T-helper 17 cell (primary cell): ENCODE data around the gene TTC13. TPM values are rescaled to one million over a fixed set of nuclear protein-coding genes. Genes with fewer than 3 reads are reported as not detected.

ENCODE experiments used
- ATAC-seq: fragments of 150-1000 bp; cut with Tn5 transposase; 2 replicates; pipeline ENCODE4 v1.10.0; 2021; ENCODE audit warnings: mild to moderate bottlenecking, moderate library complexity
- DNase-seq, 3 donors: peaks; one replicate each; pipeline versions ENCODE4 v3.0.0 to v3.0.0-alpha.2; 2020 to 2021
- H3K9me3 ChIP-seq: one replicate; pipeline ENCODE4 v1.7.0; 2013; ENCODE audit warnings: low read length, mild to moderate bottlenecking; ENCODE audit not compliant: control insufficient read depth, poor library complexity, severe bottlenecking
- H3K27ac Mint-ChIP-seq: one replicate; pipeline ENCODE4 v1.8.0; 2022; ENCODE audit warnings: mild to moderate bottlenecking, moderate library complexity, mixed read lengths
- H3K27me3 Mint-ChIP-seq: one replicate; pipeline ENCODE4 v1.8.0; 2022; ENCODE audit warnings: mixed read lengths
- H3K36me3 Mint-ChIP-seq: one replicate; pipeline ENCODE4 v1.8.0; 2022; ENCODE audit warnings: low read depth, mixed read lengths
- H3K4me1 Mint-ChIP-seq: one replicate; pipeline ENCODE4 v1.8.0; 2022; ENCODE audit warnings: mild to moderate bottlenecking, mixed read lengths
- H3K4me3 Mint-ChIP-seq: one replicate; pipeline ENCODE4 v1.8.0; 2022; ENCODE audit warnings: mild to moderate bottlenecking, moderate library complexity, mixed read lengths
- total RNA-seq, 4 donors: library from RNA in 2 of 4; stranded (reverse) in 2 of 4; gene quantifications; one replicate each; pipeline ENCODE4 v1.2.3 and lab custom pipeline; 2022 to 2026

Gene TTC13
- total RNA-seq, 2 donors from 2014 or later: 27.4 to 34.7 TPM

- peak overlapping the region; percentile 29 for H3K27ac Mint-ChIP-seq
- no peaks in the 10 kb centered on the region for H3K27me3 Mint-ChIP-seq
- no peaks in the 10 kb centered on the region for H3K9me3 ChIP-seq
- peaks cover 13% of the 10 kb centered on the region for H3K36me3 Mint-ChIP-seq
- no peak overlapping the region for H3K4me3 Mint-ChIP-seq
- DNase-seq: no peak
- ATAC-seq: no peak
- H3K4me1 Mint-ChIP-seq: peaks cover 7% of the 10 kb centered on the region
Observed at GRCh38 chr1:230905733-230906132, 72.9 kb downstream of the TTC13 start.

GRCh38 chr1:230902349-230902923 is 76.2 kb downstream of the TTC13 start:
- Mint-ChIP-seq H3K4me1 (peaks cover 2% of the 10 kb centered on the region), H3K27ac (no peak overlapping the region), H3K4me3 (no peak overlapping the region), H3K27me3 (no peaks in the 10 kb centered on the region), H3K36me3 (peaks cover 8% of the 10 kb centered on the region)
- no peak for DNase-seq
- no peaks in the 10 kb centered on the region for H3K9me3 ChIP-seq
- ATAC-seq: no peak

DNA sequence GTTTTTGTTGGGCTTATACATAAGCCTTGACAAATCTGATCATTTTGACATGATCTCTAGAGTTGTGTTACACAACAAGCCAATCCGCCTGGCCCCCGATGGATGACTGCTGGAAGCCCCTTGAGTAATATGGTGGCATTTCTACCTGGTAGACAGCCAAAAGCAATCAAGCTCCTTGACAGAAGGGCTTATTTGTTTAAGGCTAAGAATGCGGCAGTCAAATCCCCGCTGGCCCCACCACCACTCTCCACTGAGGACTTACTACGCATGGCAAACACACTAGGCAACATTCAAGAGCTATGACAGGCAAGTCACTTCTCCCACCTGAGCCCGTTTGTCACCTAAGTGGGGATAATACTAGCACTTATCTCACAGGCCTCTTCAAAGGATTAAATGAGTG is 77.0 kb downstream of the TTC13 start:
- H3K9me3 ChIP-seq: no peaks in the 10 kb centered on the region
- H3K27ac Mint-ChIP-seq: no peak overlapping the region
- H3K4me3 Mint-ChIP-seq: no peak overlapping the region
- peaks cover 2% of the 10 kb centered on the region for H3K4me1 Mint-ChIP-seq
- no peak for DNase-seq
- no peak for ATAC-seq
- no peaks in the 10 kb centered on the region for H3K27me3 Mint-ChIP-seq
- H3K36me3 Mint-ChIP-seq: peaks cover 8% of the 10 kb centered on the region

- H3K4me1 Mint-ChIP-seq: peaks cover 2% of the 10 kb centered on the region
- ATAC-seq (no peak), DNase-seq (no peak)
- H3K9me3 ChIP-seq: no peaks in the 10 kb centered on the region
- H3K27ac Mint-ChIP-seq: no peak overlapping the region
- no peaks in the 10 kb centered on the region for H3K27me3 Mint-ChIP-seq
- peaks cover 8% of the 10 kb centered on the region for H3K36me3 Mint-ChIP-seq
- H3K4me3 Mint-ChIP-seq: no peak overlapping the region
Observed at GRCh38 chr1:230900984-230901383, 77.7 kb downstream of the TTC13 start.

- no peaks in the 10 kb centered on the region for H3K27me3 Mint-ChIP-seq
- DNase-seq (no peak), ATAC-seq (no peak)
- H3K4me3 Mint-ChIP-seq: no peak overlapping the region
- H3K36me3 Mint-ChIP-seq: peaks cover 5% of the 10 kb centered on the region
- H3K9me3 ChIP-seq: no peaks in the 10 kb centered on the region
- no peak overlapping the region for H3K27ac Mint-ChIP-seq
- peaks cover 2% of the 10 kb centered on the region for H3K4me1 Mint-ChIP-seq
Observed at GRCh38 chr1:230899841-230900251, 78.8 kb downstream of the TTC13 start.

DNA sequence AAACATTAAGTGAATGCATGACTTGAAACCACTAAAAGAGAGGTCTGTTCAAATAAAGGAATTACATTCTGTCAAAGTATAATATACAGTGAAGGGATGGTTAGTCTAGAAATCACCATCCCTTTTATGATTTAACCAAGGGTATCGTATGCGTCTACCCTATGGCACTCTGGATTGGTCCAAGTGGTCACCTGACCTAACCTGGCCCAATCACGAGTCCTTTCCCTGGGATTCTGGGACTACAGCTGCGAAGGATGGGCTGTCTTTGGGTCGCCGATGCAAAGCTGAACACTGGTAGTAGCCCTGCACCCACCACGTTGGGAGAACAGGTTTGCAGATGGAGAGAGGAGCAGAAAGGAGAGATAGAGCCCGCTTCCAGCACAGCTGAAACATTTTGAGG is 79.9 kb downstream of the TTC13 start:
- Mint-ChIP-seq H3K4me3 (no peak overlapping the region), H3K36me3 (peaks cover 5% of the 10 kb centered on the region), H3K4me1 (peaks cover 2% of the 10 kb centered on the region), H3K27me3 (peaks cover 2% of the 10 kb centered on the region), H3K27ac (peak overlapping the region; percentile 34)
- ATAC-seq (no peak), DNase-seq (no peak)
- H3K9me3 ChIP-seq: no peaks in the 10 kb centered on the region

- Mint-ChIP-seq H3K4me3 (no peak overlapping the region), H3K27me3 (peaks cover 6% of the 10 kb centered on the region), H3K27ac (peak overlapping the region; percentile 34), H3K4me1 (no peaks in the 10 kb centered on the region), H3K36me3 (peaks cover 2% of the 10 kb centered on the region)
- no peak for ATAC-seq
- no peak for DNase-seq
- no peaks in the 10 kb centered on the region for H3K9me3 ChIP-seq
Observed at GRCh38 chr1:230898144-230898543, 80.5 kb downstream of the TTC13 start.

DNA sequence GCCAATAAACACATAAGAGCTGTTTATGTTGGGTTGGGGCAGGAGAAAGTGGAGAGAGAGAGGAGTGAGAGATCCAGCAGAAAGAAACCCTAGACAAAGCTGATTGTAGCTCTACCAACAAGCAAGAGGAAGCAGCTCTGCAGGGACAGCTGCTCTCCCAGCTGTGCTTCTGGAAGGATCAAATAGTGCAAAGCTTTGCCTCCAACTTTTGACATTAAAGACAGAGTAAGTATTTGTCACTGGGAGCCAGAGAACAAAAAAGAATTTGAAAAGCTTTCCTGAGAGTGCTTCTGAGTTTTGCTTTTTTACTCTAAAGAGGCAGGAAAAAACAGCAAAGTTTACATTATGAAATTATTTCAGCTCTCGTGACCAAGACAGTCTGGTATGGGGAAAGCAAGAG is 81.9 kb downstream of the TTC13 start:
- H3K27me3 Mint-ChIP-seq: peaks cover 14% of the 10 kb centered on the region
- no peaks in the 10 kb centered on the region for H3K4me1 Mint-ChIP-seq
- no peaks in the 10 kb centered on the region for H3K36me3 Mint-ChIP-seq
- ATAC-seq (no peak), DNase-seq (no peak)
- no peak overlapping the region for H3K27ac Mint-ChIP-seq
- H3K9me3 ChIP-seq: no peaks in the 10 kb centered on the region
- H3K4me3 Mint-ChIP-seq: no peak overlapping the region

DNA sequence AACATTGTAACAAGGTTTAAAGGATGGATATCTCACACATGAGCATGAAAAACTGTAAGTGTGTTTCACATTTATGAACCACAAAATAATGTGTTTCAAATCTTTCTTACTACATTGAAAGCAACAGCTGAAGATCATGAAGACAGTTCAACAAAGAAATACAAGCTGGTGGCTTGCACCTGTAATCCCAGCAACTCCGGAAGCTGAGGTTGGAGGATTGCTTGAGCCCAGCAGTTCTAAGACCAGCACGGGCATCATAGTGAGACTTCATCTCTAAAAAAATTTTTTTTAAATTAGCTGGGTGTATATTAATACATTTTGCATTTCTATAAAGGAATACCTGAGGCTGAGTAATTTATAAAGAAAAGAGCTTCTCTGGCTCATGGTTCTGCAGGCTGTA is 83.2 kb downstream of the TTC13 start:
- no peaks in the 10 kb centered on the region for H3K9me3 ChIP-seq
- no peak overlapping the region for H3K27ac Mint-ChIP-seq
- H3K36me3 Mint-ChIP-seq: no peaks in the 10 kb centered on the region
- H3K4me1 Mint-ChIP-seq: no peaks in the 10 kb centered on the region
- ATAC-seq (no peak), DNase-seq (no peak)
- H3K27me3 Mint-ChIP-seq: peaks cover 14% of the 10 kb centered on the region
- H3K4me3 Mint-ChIP-seq: no peak overlapping the region

GRCh38 chr1:230894664-230895063 is 84.0 kb downstream of the TTC13 start:
- Mint-ChIP-seq H3K4me3 (no peak overlapping the region), H3K4me1 (no peaks in the 10 kb centered on the region), H3K27me3 (peaks cover 14% of the 10 kb centered on the region), H3K36me3 (no peaks in the 10 kb centered on the region), H3K27ac (no peak overlapping the region)
- H3K9me3 ChIP-seq: no peaks in the 10 kb centered on the region
- no peak for DNase-seq
- no peak for ATAC-seq

DNA sequence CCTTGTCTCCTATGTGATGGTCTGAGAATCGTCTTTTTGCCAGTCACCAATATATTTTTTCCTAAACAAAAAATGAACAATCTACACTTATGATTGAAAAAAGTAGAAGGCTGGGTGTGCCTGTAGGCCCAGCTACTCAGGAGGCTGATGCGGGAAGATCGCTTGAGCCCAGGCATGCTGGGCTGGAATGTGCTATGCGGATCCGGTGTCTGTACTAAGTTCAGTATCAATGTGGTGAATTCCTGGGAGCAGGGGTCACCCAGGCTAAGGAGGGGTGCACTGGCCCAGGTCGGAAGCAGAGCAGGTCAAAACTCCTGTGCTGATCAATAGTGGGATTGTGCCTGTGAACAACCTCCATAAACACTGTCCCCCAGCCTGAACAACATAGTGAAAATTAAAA is 84.6 kb downstream of the TTC13 start:
- peaks cover 17% of the 10 kb centered on the region for H3K27me3 Mint-ChIP-seq
- no peak overlapping the region for H3K27ac Mint-ChIP-seq
- DNase-seq: no peak
- no peak overlapping the region for H3K4me3 Mint-ChIP-seq
- no peaks in the 10 kb centered on the region for H3K9me3 ChIP-seq
- H3K36me3 Mint-ChIP-seq: no peaks in the 10 kb centered on the region
- no peaks in the 10 kb centered on the region for H3K4me1 Mint-ChIP-seq
- no peak for ATAC-seq

DNA sequence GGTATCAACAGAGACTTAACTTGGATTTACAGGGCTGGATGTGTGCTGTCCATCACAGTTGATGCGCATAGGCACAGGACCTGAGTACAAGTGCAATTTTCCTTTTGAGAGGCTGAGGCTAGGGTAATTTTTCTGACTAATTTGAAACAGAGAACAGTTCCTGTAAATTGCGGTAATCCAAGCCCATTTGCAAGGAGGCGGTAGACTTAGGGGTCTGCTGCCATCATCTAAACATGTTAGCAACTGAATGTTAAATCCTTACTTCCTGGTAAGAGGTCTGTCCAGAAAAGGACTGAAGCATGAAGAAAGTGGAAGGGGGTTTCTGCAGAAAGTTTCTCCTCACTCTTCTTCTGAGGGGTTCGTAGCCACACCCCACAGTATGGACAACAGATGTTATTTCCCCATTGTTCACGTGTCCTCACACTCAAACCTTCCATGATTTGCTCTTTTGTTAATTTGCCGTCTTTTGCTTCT is 86.6 kb downstream of the TTC13 start:
- ATAC-seq (no peak), DNase-seq (no peak)
- Mint-ChIP-seq H3K27me3 (peaks cover 33% of the 10 kb centered on the region), H3K4me1 (peaks cover 3% of the 10 kb centered on the region), H3K4me3 (no peak overlapping the region), H3K36me3 (peaks cover 4% of the 10 kb centered on the region), H3K27ac (no peak overlapping the region)
- no peaks in the 10 kb centered on the region for H3K9me3 ChIP-seq

DNA sequence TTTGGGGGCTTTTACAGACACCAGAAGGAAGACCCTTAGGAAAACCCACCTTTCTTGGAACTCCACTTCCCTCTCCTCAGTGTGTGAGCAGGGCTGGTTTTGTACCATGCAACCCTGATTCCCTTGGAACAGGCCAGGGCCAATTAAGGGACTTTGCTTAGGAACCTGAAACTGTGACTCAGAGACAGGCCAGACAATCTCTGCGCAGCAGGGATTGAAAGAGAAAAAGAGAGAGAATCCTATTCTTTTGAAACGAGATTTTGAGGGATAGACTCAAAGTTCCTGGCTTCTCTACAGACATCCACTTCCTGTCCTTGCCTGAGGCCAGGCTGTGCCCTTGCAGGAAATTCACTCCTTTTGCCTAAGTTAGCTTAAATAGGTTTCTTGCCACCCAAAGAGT is 87.2 kb downstream of the TTC13 start:
- no peak overlapping the region for H3K27ac Mint-ChIP-seq
- no peak for DNase-seq
- no peak overlapping the region for H3K4me3 Mint-ChIP-seq
- H3K4me1 Mint-ChIP-seq: peaks cover 3% of the 10 kb centered on the region
- peaks cover 33% of the 10 kb centered on the region for H3K27me3 Mint-ChIP-seq
- no peaks in the 10 kb centered on the region for H3K9me3 ChIP-seq
- peaks cover 4% of the 10 kb centered on the region for H3K36me3 Mint-ChIP-seq
- ATAC-seq: no peak

DNA sequence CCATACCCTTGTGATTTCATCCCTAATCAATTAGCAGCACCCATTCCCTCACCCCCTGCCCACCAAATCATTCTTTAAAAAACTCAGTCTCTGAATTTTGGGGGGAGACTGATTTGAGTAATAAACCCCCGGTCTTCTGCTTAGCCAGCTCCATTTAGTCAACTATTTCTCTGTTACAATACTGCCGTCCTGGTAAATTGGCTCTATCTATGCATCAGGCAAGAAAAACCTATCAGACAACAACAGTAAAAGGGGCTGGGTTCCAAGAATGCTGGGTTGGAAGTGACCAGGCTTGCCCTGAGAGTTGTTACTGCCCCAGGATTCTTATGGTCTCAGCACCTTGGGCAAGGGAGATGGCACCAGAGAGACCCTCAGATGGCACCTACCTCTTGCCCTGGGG is 94.0 kb downstream of the TTC13 start:
- H3K36me3 Mint-ChIP-seq: peaks cover 6% of the 10 kb centered on the region
- H3K27ac Mint-ChIP-seq: no peak overlapping the region
- ATAC-seq: no peak
- no peak overlapping the region for H3K4me3 Mint-ChIP-seq
- H3K4me1 Mint-ChIP-seq: peaks cover 3% of the 10 kb centered on the region
- no peak for DNase-seq
- peaks cover 62% of the 10 kb centered on the region for H3K27me3 Mint-ChIP-seq
- H3K9me3 ChIP-seq: no peaks in the 10 kb centered on the region
